ENCODE data around the gene HSPA1B. TPM values are rescaled to one million over a fixed set of nuclear protein-coding genes. Genes with fewer than 3 reads are reported as not detected.
A peak's percentile ranks its signal among the peaks of the same experiment; 100 is the strongest.
"Not testable (repeated sequence)": the region's sequence is repeated elsewhere in the genome, so short reads cannot be mapped to it uniquely, and the experiment has no call there.

The HSPA1B gene
- polyA plus RNA-seq, 1 donor from 2014 or later, result 5.7 TPM

- peak overlapping the region; percentile 92 to 98 (median 94) for H3K4me3 Mint-ChIP-seq
- H3K36me3 Mint-ChIP-seq, result peaks cover 3% of the 10 kb centered on the region
- H3K9me3 Mint-ChIP-seq, result no peaks in the 10 kb centered on the region
- peak overlapping the region; percentile 83 to 96 (median 91) for H3K27ac Mint-ChIP-seq
- peaks cover 22 to 27% (median 24%) of the 10 kb centered on the region in 3 donors for H3K4me1 Mint-ChIP-seq
- no peaks in the 10 kb centered on the region for H3K27me3 Mint-ChIP-seq
Observed at GRCh38 chr6:31814677-31815024, 12.9 kb upstream of the HSPA1B start.

DNA sequence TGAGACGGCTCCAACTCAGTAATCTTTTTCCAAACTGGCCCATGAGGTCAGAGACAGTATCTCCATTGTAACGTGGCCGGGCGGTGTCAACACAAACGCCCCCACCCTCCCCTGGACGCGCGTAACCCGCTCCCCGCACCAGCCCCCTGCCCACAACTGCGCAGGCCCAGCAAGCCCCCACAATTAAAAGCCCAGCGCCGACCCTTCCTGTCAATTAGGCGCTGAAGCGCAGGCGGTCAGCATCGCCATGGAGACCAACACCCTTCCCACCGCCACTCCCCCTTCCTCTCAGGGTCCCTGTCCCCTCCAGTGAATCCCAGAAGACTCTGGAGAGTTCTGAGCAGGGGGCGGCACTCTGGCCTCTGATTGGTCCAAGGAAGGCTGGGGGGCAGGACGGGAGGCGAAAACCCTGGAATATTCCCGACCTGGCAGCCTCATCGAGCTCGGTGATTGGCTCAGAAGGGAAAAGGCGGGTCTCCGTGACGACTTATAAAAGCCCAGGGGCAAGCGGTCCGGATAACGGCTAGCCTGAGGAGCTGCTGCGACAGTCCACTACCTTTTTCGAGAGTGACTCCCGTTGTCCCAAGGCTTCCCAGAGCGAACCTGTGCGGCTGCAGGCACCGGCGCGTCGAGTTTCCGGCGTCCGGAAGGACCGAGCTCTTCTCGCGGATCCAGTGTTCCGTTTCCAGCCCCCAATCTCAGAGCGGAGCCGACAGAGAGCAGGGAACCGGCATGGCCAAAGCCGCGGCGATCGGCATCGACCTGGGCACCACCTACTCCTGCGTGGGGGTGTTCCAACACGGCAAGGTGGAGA, 12.3 kb upstream of the HSPA1B start, which contains the start of the genes HSPA1A and HSPA1L:
TSS of gene HSPA1A (plus strand) at position 519 of the 814 bp plus-strand sequence. CDS start at position 733, 214 bp downstream.
TSS of gene HSPA1L (minus strand) at position 259 of the 814 bp plus-strand sequence. CDS start 3,311 bp downstream, outside the sequence.
- Mint-ChIP-seq H3K27ac (peak within 1 kb of the TSS; percentile 91 to 96 (median 93)), H3K27me3 (no peaks in the 10 kb centered on the region)

GRCh38 chr6:31817133-31817928, 10.2 kb upstream of the HSPA1B start:
- H3K9me3 Mint-ChIP-seq, H3K36me3 Mint-ChIP-seq, H3K27me3 Mint-ChIP-seq: not testable (repeated sequence)
- Mint-ChIP-seq H3K27ac (peak overlapping the region; percentile 88 to 92 (median 90)), H3K4me1 (peaks cover 23 to 30% (median 29%) of the 10 kb centered on the region in 3 donors), H3K4me3 (peak overlapping the region; percentile 81 to 96 (median 92))

More for the DNA sequence above, 12.3 kb upstream of the HSPA1B start, which contains the start of the genes HSPA1A and HSPA1L:
- peak within 1 kb of the TSS; percentile 92 to 98 (median 94) for H3K4me3 Mint-ChIP-seq
- H3K36me3 Mint-ChIP-seq, result peaks cover 1% of the 10 kb centered on the region
- peaks cover 22 to 27% (median 24%) of the 10 kb centered on the region in 3 donors for H3K4me1 Mint-ChIP-seq
- H3K9me3 Mint-ChIP-seq, result no peaks in the 10 kb centered on the region

GRCh38 chr6:31817929-31818511, 9.5 kb upstream of the HSPA1B start:
- H3K27me3 Mint-ChIP-seq, H3K9me3 Mint-ChIP-seq, H3K36me3 Mint-ChIP-seq: not testable (repeated sequence)
- Mint-ChIP-seq H3K4me3 (peak overlapping the region; percentile 81 to 96 (median 92)), H3K4me1 (peaks cover 23 to 32% (median 29%) of the 10 kb centered on the region in 3 donors), H3K27ac (peak overlapping the region; percentile 88 to 92 (median 90))

DNA sequence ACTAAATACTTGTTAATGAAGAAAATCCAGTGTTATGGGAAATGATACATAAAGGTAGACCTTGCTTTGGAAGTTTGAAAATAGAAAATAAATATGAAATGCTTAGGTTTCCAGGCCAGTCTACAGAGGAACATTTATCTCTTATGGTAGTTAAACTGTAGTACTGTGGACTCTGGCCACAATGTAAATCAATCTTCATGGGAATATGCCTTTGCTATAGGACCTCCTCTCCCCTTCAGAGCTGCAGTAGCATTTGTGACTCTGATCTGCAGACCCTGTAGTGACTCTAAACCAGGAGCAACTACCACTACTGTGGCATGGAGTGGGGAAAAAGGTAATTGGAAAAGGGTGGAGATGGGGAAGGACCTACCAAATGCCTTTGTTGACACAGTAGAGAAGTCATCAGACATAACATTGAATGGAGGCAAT, 7.7 kb upstream of the HSPA1B start:
- Mint-ChIP-seq H3K4me3 (peak overlapping the region in 2 of 4 donors; percentile 4 to 64), H3K4me1 (peaks cover 23 to 33% (median 26%) of the 10 kb centered on the region in 3 donors), H3K27ac (peak overlapping the region; percentile 15 to 73 (median 65)), H3K27me3 (no peaks in the 10 kb centered on the region), H3K9me3 (no peaks in the 10 kb centered on the region), H3K36me3 (no peaks in the 10 kb centered on the region)

DNA sequence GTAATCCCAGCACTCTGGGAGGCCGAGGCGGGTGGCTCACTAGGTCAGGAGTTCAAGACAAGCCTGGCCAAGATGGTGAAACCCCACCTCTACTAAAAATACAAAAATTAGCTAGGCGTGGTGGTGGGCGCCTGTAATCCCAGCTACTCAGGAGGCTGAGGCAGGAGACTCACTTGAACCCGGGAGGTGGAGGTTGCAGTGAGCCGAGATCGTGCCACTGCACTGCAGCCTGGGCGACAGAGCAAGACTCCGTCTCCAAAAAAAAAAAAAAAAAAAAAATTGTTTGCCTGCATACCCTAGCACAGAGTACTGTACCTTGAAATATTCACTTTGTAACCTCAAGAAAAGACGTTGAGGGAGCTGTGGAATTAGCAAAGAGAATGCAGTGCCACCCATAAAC, 7.1 kb upstream of the HSPA1B start:
- H3K36me3 Mint-ChIP-seq, H3K9me3 Mint-ChIP-seq, H3K27me3 Mint-ChIP-seq: not testable (repeated sequence)
- Mint-ChIP-seq H3K27ac (peak overlapping the region in 2 of 3 donors; percentile 73 to 86), H3K4me1 (peaks cover 23 to 37% (median 26%) of the 10 kb centered on the region in 3 donors), H3K4me3 (peak overlapping the region in 2 of 4 donors; percentile 93 to 95)

GRCh38 chr6:31821301-31822035, 6.1 kb upstream of the HSPA1B start:
- H3K4me1 Mint-ChIP-seq, result peaks cover 23 to 40% (median 26%) of the 10 kb centered on the region in 3 donors
- H3K36me3 Mint-ChIP-seq, result no peaks in the 10 kb centered on the region
- peak overlapping the region; percentile 86 to 94 (median 92) for H3K27ac Mint-ChIP-seq
- peak overlapping the region; percentile 93 to 98 (median 95) for H3K4me3 Mint-ChIP-seq
- no peaks in the 10 kb centered on the region for H3K9me3 Mint-ChIP-seq
- no peaks in the 10 kb centered on the region for H3K27me3 Mint-ChIP-seq

GRCh38 chr6:31822036-31822821, 5.3 kb upstream of the HSPA1B start:
- Mint-ChIP-seq H3K36me3 (no peaks in the 10 kb centered on the region), H3K27ac (peak overlapping the region; percentile 86 to 94 (median 92)), H3K4me3 (peak overlapping the region; percentile 93 to 98 (median 95)), H3K27me3 (no peaks in the 10 kb centered on the region), H3K9me3 (no peaks in the 10 kb centered on the region), H3K4me1 (peaks cover 28 to 44% (median 32%) of the 10 kb centered on the region in 3 donors)

- H3K27ac Mint-ChIP-seq, result peak overlapping the region in 1 of 3 donors; percentile 86
Observed at GRCh38 chr6:31823592-31824196, 3.8 kb upstream of the HSPA1B start.

GRCh38 chr6:31825553-31825952, 2.0 kb upstream of the HSPA1B start:
- Mint-ChIP-seq H3K4me1 (peaks cover 23 to 31% (median 30%) of the 10 kb centered on the region in 3 donors), H3K36me3 (no peaks in the 10 kb centered on the region)

More at GRCh38 chr6:31823592-31824196, 3.8 kb upstream of the HSPA1B start:
- peaks cover 21 to 32% (median 23%) of the 10 kb centered on the region in 3 donors for H3K4me1 Mint-ChIP-seq
- H3K27me3 Mint-ChIP-seq, H3K9me3 Mint-ChIP-seq, H3K36me3 Mint-ChIP-seq: not testable (repeated sequence)
- peak overlapping the region; percentile 38 to 93 (median 44) for H3K4me3 Mint-ChIP-seq

DNA sequence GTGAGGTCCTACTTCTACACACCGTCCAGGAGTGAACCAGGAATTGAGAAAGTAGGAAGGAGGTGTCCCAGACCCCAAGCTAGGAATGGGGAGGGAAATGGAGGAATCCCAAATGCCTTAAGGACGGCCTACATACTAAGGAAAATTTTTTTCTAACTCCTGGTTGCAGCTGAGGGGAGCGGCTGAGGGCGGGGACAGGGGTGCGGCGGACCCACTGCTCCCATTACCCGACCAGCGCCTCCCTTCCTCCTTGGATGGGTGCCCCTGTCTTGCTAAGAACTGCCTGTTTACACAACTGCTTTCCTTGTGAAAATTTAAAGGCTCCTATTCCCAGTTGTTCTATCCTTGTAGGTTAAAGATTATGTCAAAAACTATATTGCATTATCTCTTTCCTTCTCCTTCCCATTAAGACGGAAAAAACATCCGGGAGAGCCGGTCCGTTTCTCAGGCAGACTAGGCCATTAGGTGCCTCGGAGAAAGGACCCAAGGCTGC, 699 bp upstream of the HSPA1B start:
- Mint-ChIP-seq H3K27ac (peak overlapping the region; percentile 78 to 98 (median 93)), H3K9me3 (no peaks in the 10 kb centered on the region), H3K4me1 (peaks cover 25 to 33% (median 27%) of the 10 kb centered on the region in 3 donors), H3K36me3 (no peaks in the 10 kb centered on the region), H3K27me3 (no peaks in the 10 kb centered on the region), H3K4me3 (peak overlapping the region; percentile 92 to 99 (median 96))

More at GRCh38 chr6:31825553-31825952, 2.0 kb upstream of the HSPA1B start:
- Mint-ChIP-seq H3K27ac (peak overlapping the region in 2 of 3 donors; percentile 81 to 93), H3K27me3 (no peaks in the 10 kb centered on the region), H3K9me3 (no peaks in the 10 kb centered on the region), H3K4me3 (peak overlapping the region; percentile 92 to 99 (median 96))

DNA sequence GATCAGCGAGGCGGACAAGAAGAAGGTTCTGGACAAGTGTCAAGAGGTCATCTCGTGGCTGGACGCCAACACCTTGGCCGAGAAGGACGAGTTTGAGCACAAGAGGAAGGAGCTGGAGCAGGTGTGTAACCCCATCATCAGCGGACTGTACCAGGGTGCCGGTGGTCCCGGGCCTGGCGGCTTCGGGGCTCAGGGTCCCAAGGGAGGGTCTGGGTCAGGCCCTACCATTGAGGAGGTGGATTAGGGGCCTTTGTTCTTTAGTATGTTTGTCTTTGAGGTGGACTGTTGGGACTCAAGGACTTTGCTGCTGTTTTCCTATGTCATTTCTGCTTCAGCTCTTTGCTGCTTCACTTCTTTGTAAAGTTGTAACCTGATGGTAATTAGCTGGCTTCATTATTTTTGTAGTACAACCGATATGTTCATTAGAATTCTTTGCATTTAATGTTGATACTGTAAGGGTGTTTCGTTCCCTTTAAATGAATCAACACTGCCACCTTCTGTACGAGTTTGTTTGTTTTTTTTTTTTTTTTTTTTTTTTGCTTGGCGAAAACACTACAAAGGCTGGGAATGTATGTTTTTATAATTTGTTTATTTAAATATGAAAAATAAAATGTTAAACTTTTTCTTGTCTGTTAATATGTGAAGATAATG, 2.2 kb downstream of the HSPA1B start:
- Mint-ChIP-seq H3K4me1 (peaks cover 17 to 27% (median 24%) of the 10 kb centered on the region in 3 donors), H3K9me3 (no peaks in the 10 kb centered on the region), H3K27me3 (no peaks in the 10 kb centered on the region), H3K4me3 (peak overlapping the region; percentile 91 to 97 (median 96)), H3K36me3 (no peaks in the 10 kb centered on the region), H3K27ac (peak overlapping the region; percentile 82 to 95 (median 83))

All from IgD-negative memory B cell (primary cell).